Osteoblast (primary cell): ENCODE data around the gene GABBR2. TPM values are rescaled to one million over a fixed set of nuclear protein-coding genes. Genes with fewer than 3 reads are reported as not detected.

Source experiments
- DNase-seq: peaks from one replicate; pipeline ENCODE4 v3.0.0; 2011; ENCODE audit warnings: low spot score, mixed read lengths; ENCODE audit not compliant: insufficient read length; ENCODE audit errors: missing footprints
- H2AFZ ChIP-seq: 2 replicates; pipeline ENCODE4 v1.6.0; 2011; ENCODE audit warnings: mild to moderate bottlenecking, low read length
- H3K27ac ChIP-seq: 2 replicates; pipeline ENCODE4 v1.5.1; 2011; ENCODE audit warnings: mild to moderate bottlenecking, low read depth, low read length, moderate library complexity
- H3K27me3 ChIP-seq: 2 replicates; pipeline ENCODE4 v1.6.0; 2012; ENCODE audit warnings: mild to moderate bottlenecking, control low read depth, inconsistent platforms, low read length, moderate library complexity; ENCODE audit not compliant: insufficient read depth
- H3K36me3 ChIP-seq: 2 replicates; pipeline ENCODE4 v1.5.1; 2011; ENCODE audit warnings: mild to moderate bottlenecking, low read length, control low read depth, moderate library complexity; ENCODE audit not compliant: insufficient read depth
- H3K4me1 ChIP-seq: 2 replicates; pipeline ENCODE4 v1.5.1; 2011; ENCODE audit warnings: mild to moderate bottlenecking, low read length, control low read depth, moderate library complexity; ENCODE audit not compliant: insufficient read depth
- H3K4me2 ChIP-seq: 2 replicates; pipeline ENCODE4 v1.6.0; 2011; ENCODE audit warnings: mild to moderate bottlenecking, low read length; ENCODE audit not compliant: insufficient read depth
- H3K4me3 ChIP-seq: fragments of 200-600 bp; sonication (generic); 3 replicates; pipeline ENCODE4 v1.5.1; 2012; ENCODE audit warnings: mild to moderate bottlenecking, low read length, inconsistent platforms; ENCODE audit not compliant: insufficient read depth
- H3K79me2 ChIP-seq: 2 replicates; pipeline ENCODE4 v1.6.0; 2012; ENCODE audit warnings: mild to moderate bottlenecking, low read length, control low read depth, inconsistent platforms; ENCODE audit not compliant: insufficient read depth
- H3K9me3 ChIP-seq: 2 replicates; pipeline ENCODE4 v1.5.1; 2011; ENCODE audit warnings: low read depth, low read length, control low read depth
- H4K20me1 ChIP-seq: 2 replicates; pipeline ENCODE4 v1.6.0; 2012; ENCODE audit warnings: mild to moderate bottlenecking, low read length, control low read depth; ENCODE audit not compliant: insufficient read depth
- total RNA-seq: library from RNA; depleted of rRNA; stranded (reverse); fragments of >200 nt; gene quantifications from 2 replicates; pipeline ENCODE4 v1.2.3, GENCODE V29; 2012
- TF ChIP-seq, protein P1 (sequence below): IDR thresholded peaks from 2 replicates; pipeline ENCODE4 v1.5.1; 2011; ENCODE audit warnings: mild to moderate bottlenecking, low read depth, low read length, moderate library complexity; ENCODE audit errors: extremely low read depth

The GABBR2 gene
- total RNA-seq, 1 donor: under 0.01 TPM

DNA sequence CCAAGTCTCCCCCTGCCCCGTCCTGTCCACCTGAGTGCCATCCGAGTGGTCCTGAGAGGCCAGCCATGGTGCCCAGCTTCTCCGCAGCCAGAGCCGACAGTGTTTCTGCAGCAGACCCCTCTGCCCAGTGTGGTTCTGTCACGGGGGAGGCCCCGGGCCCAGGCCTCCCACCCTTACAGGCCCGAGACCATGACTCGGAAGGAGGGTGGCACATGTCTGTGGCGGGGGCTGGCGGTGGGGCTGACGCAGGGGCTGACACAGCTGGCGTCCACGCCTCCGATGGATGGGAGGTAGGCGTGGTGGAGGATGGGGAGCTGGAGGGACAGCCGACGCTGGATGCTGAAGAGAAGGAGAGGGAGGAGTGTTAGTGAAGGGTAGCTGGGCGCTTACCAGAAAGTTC, 418.3 kb downstream of the GABBR2 start:
- Histone ChIP-seq H4K20me1 (no peaks in the 10 kb centered on the region), H3K4me1 (no peaks in the 10 kb centered on the region), H3K9me3 (no peaks in the 10 kb centered on the region), H3K79me2 (no peaks in the 10 kb centered on the region), H3K36me3 (no peaks in the 10 kb centered on the region), H2AFZ (no peak overlapping the region), H3K27ac (no peak overlapping the region), H3K4me3 (no peak overlapping the region), H3K27me3 (peaks cover 11% of the 10 kb centered on the region), H3K4me2 (no peak overlapping the region)
- DNase-seq: no peak
- TF ChIP-seq, protein P1, sequence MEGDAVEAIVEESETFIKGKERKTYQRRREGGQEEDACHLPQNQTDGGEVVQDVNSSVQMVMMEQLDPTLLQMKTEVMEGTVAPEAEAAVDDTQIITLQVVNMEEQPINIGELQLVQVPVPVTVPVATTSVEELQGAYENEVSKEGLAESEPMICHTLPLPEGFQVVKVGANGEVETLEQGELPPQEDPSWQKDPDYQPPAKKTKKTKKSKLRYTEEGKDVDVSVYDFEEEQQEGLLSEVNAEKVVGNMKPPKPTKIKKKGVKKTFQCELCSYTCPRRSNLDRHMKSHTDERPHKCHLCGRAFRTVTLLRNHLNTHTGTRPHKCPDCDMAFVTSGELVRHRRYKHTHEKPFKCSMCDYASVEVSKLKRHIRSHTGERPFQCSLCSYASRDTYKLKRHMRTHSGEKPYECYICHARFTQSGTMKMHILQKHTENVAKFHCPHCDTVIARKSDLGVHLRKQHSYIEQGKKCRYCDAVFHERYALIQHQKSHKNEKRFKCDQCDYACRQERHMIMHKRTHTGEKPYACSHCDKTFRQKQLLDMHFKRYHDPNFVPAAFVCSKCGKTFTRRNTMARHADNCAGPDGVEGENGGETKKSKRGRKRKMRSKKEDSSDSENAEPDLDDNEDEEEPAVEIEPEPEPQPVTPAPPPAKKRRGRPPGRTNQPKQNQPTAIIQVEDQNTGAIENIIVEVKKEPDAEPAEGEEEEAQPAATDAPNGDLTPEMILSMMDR: no peak

DNA sequence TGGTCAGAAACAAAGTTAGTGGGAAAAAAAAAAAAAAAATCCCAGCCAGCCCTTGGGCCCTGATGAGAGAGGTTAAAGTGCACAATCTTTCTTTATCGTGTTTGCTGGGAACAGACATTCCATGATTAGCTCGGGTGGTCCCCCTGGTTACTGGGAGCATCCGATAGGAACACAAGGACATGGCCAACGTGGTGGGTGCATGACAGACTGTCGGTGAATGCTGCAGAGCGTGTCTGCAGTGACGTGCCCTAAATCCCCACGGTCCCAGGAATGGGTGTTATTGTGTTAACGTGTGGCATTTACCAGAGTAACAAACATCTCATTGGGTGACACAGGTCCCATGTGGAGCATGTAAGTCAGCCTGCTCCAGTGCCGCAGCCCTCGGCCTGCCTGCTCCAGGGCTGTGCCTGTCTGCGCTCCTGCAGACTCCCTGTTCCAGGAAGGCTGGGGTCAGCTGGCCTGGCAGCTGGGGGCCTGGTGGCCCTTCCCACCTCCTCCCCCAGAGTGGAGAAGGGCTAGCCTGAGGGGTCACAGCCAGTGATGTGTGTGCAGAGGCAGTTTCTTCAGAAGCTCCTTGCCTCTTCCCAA, 419.0 kb downstream of the GABBR2 start:
- no peak overlapping the region for H3K4me3 ChIP-seq
- H2AFZ ChIP-seq: no peak overlapping the region
- DNase-seq: no peak
- no peaks in the 10 kb centered on the region for H3K9me3 ChIP-seq
- H3K4me1 ChIP-seq: no peaks in the 10 kb centered on the region
- H3K36me3 ChIP-seq: no peaks in the 10 kb centered on the region
- TF ChIP-seq, protein P1: no peak
- H3K4me2 ChIP-seq: no peak overlapping the region
- no peak overlapping the region for H3K27ac ChIP-seq
- H3K79me2 ChIP-seq: no peaks in the 10 kb centered on the region
- no peaks in the 10 kb centered on the region for H4K20me1 ChIP-seq
- peaks cover 8% of the 10 kb centered on the region for H3K27me3 ChIP-seq

DNA sequence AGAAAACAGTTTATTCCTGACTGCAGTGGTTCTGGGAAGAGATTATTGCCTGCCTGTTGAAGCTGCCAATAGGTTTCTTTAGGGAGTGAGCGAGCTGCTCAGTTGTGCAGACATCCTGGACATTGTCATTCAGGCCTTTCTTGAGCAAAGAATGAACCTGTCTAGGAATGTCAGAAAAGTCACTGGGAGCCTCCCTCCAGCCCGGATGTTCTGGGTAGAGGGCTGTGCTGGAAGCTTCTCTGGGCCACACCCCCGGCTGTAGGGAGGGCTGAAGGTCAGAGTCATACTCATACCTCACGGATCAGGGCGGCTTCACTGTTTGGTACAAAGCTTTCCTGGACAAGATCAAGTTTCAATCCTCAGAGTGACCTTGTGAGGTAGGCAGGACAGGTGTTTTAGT, 419.9 kb downstream of the GABBR2 start:
- Histone ChIP-seq H3K27ac (no peak overlapping the region), H3K4me2 (no peak overlapping the region), H3K79me2 (no peaks in the 10 kb centered on the region), H3K9me3 (no peaks in the 10 kb centered on the region), H3K27me3 (peaks cover 8% of the 10 kb centered on the region), H3K4me3 (no peak overlapping the region), H4K20me1 (no peaks in the 10 kb centered on the region), H3K36me3 (no peaks in the 10 kb centered on the region), H3K4me1 (no peaks in the 10 kb centered on the region), H2AFZ (no peak overlapping the region)
- TF ChIP-seq, protein P1: no peak
- DNase-seq: no peak

DNA sequence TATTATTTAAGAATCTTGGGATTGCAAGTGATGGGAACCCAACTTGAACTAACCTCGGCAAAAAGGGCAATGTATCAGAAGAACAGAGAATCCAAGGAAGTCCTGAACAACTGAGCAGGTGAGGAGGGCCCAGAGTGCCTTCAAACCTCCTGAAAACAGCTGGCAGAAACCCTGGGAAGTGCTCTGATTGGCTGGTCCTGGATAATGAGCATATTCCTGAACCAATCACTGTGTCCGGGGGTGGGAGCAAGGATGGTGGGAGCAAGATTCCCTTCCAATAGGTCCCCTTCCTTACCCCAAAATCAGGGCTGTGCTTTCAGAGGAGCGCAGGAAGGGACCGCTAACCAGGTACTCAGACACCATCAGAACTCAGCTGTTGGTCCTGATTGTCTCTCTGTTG, 421.4 kb downstream of the GABBR2 start:
- Histone ChIP-seq H3K27me3 (peaks cover 8% of the 10 kb centered on the region), H3K27ac (no peak overlapping the region), H3K4me2 (no peak overlapping the region), H3K36me3 (no peaks in the 10 kb centered on the region), H3K4me1 (no peaks in the 10 kb centered on the region), H3K4me3 (no peak overlapping the region), H4K20me1 (no peaks in the 10 kb centered on the region), H3K9me3 (no peaks in the 10 kb centered on the region), H2AFZ (no peak overlapping the region), H3K79me2 (no peaks in the 10 kb centered on the region)
- TF ChIP-seq, protein P1: no peak
- DNase-seq: no peak
